Uterus (tissue), 4 donors: Measurements from ENCODE around the gene TSPO2. TPM values are rescaled to one million over a fixed set of nuclear protein-coding genes. Genes with fewer than 3 reads are reported as not detected.

Experiments
- DNase-seq, 2 donors: peaks; one replicate each; pipeline ENCODE4 v3.0.0-alpha.2; 2019 to 2020
- H3K27ac ChIP-seq, 2 donors: fragments of 200-600 bp; sonication (generic); 1 replicate in 1 of 2; 2 replicates in 1 of 2; pipeline ENCODE4 v1.5.1; 2016 to 2018
- H3K27me3 ChIP-seq, 2 donors: fragments of 200-600 bp; sonication (generic); one replicate each; pipeline ENCODE4 v1.5.1; 2018 to 2019; ENCODE audit warnings: control low read depth in 1 of 2
- H3K36me3 ChIP-seq, 2 donors: fragments of 200-600 bp; sonication (generic); one replicate each; pipeline ENCODE4 v1.5.1; 2019; ENCODE audit warnings: control low read depth in 1 of 2
- H3K4me1 ChIP-seq, 2 donors: fragments of 200-600 bp; sonication (generic); one replicate each; pipeline ENCODE4 v1.5.1; 2018 to 2019; ENCODE audit warnings: control low read depth in 1 of 2
- H3K4me3 ChIP-seq, 2 donors: fragments of 200-600 bp; sonication (generic); 1 replicate in 1 of 2; 2 replicates in 1 of 2; pipeline ENCODE4 v1.5.1; 2018 to 2019; ENCODE audit warnings: mild to moderate bottlenecking in 1 of 2
- H3K9me3 ChIP-seq, 2 donors: fragments of 200-600 bp; sonication (generic); one replicate each; pipeline ENCODE4 v1.5.1; 2019; ENCODE audit warnings: control low read depth in 1 of 2
- POLR2A ChIP-seq, 2 donors: fragments of 450-650 bp; IDR thresholded peaks; one replicate each; pipeline ENCODE4 v1.6.1; 2016; ENCODE audit warnings: antibody characterized with exemption in 2 of 2, mild to moderate bottlenecking in 1 of 2, moderate library complexity in 1 of 2
- intact Hi-C: fragments of 100-400 bp; cut with DNase I; formaldehyde crosslinking; loops from one replicate; pipeline ENCODE4 v1.15.1; 2023; ENCODE audit warnings: low total_unique reads
- total RNA-seq, 4 donors: library from RNA; depleted of rRNA in 3 of 4; stranded (reverse); fragments of >200 nt in 3 of 4; gene quantifications; one replicate each; pipeline versions ENCODE4 v1.1.0 to v1.2.4, GENCODE V29; 2014 to 2023
- TF ChIP-seq, protein P1 (sequence below), 4 experiments: fragments of 200-600 bp in 2 of 4; fragments of 450-650 bp in 2 of 4; sonication (generic) in 2 of 4; IDR thresholded peaks; one replicate each; pipeline ENCODE4 v1.5.1; 2016 to 2019; ENCODE audit warnings: antibody characterized with exemption in 4 of 4, mild to moderate bottlenecking in 2 of 4, moderate library complexity in 1 of 4
- donor health status: DM: yes; HTN: yes; CAD: no.

The TSPO2 gene
- total RNA-seq, 4 donors from 2014 or later = not detected

- no peak for TF ChIP-seq POLR2A (IDR thresholded peaks at IDR 0.05)
- TF ChIP-seq, protein P1, sequence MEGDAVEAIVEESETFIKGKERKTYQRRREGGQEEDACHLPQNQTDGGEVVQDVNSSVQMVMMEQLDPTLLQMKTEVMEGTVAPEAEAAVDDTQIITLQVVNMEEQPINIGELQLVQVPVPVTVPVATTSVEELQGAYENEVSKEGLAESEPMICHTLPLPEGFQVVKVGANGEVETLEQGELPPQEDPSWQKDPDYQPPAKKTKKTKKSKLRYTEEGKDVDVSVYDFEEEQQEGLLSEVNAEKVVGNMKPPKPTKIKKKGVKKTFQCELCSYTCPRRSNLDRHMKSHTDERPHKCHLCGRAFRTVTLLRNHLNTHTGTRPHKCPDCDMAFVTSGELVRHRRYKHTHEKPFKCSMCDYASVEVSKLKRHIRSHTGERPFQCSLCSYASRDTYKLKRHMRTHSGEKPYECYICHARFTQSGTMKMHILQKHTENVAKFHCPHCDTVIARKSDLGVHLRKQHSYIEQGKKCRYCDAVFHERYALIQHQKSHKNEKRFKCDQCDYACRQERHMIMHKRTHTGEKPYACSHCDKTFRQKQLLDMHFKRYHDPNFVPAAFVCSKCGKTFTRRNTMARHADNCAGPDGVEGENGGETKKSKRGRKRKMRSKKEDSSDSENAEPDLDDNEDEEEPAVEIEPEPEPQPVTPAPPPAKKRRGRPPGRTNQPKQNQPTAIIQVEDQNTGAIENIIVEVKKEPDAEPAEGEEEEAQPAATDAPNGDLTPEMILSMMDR (IDR thresholded peaks at IDR 0.05) = peak in 2 of 4 experiments; percentile 19 to 29
- H3K4me3 ChIP-seq = no peak within 1 kb of the TSS
- H3K36me3 ChIP-seq = no peaks in the 10 kb centered on the region
- no peak for DNase-seq
- no peaks in the 10 kb centered on the region for H3K27me3 ChIP-seq
- H3K4me1 ChIP-seq = no peaks in the 10 kb centered on the region
- H3K27ac ChIP-seq = no peak within 1 kb of the TSS
- no peaks in the 10 kb centered on the region for H3K9me3 ChIP-seq
- intact Hi-C loops = loop anchor here (10.0 kb wide), 1 partner anchor 145 kb away; no protein-coding TSS in a partner anchor
Observed at GRCh38 chr6:41039060-41039998, 2.9 kb upstream of the TSPO2 start, which contains the start of gene UNC5CL. Gene UNC5CL (minus strand): TSS chr6:41039221. CDS start chr6:41035074, 4,147 bp downstream.

DNA sequence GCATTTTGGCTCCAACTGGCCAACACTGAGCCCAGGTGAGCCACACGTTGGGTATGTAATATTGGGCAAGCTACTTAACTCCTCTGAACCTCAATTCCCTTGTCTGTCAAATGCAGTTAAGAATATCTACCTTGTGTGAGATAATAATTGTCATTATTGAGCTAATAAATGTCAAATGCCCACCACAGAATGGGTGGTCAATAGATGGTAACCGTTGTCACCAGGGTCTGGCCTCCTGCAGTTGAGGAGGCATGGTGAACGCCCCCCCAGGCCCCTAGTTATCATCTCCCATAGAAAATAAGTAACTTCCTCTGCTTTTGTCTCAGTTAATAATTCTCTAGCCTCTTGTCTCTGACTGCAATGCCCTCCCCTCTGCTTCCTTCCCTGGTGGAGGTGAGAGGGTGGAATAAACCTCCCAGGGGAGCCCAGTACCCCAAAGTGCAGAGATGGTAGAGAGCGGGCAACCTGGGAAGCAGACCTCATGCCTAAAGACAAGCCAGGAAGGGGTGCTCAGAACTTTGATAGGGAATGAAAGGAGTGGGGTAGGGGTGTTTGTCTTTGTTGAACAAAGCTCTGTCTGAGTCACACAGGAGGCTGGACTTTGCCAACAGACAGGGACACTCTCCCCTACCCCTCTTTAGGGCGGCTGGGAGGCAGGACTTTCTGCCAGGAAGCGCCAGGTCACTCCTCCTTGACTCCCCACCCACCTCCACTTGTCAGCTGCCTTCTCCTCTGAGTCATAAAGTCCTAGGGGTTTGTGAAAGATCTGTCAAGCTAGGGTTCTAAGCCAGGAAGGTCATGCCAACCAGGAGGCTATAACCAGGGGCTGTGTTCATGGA is 1.9 kb upstream of the TSPO2 start:
- no peak for DNase-seq

DNA sequence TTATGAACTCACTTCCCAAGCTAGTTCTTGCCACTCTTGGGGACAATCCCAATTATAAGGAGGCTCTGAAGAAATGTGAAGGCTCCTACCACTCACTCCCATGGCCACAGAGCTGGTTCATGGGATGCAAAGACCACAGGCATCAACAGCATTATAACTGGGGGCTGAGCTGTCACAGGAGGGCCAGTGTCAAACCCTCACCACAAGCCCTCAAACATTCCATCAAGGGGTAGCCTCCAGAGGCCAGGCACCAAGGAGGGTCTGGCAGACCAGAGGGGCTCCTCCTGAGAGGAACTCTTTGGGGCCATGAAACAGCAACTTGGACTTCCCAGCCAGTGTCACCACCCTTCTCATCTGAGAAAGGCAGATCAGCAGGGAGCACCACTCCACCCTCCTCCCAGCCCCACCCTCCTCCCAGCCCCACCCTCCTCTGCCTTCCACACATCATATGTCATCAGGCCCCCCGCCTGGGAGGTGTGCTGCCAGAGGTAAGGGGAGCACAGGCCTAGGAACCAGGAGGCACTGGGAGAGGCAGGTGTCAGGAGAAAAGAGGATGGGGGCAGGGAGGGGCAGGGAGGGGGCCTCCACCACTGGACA is 1.2 kb upstream of the TSPO2 start:
- TF ChIP-seq, protein P1 (IDR thresholded peaks at IDR 0.05) = no peak
- TF ChIP-seq POLR2A (IDR thresholded peaks at IDR 0.05) = no peak
- Histone ChIP-seq H3K27ac (no peak overlapping the region), H3K4me1 (no peaks in the 10 kb centered on the region), H3K9me3 (no peaks in the 10 kb centered on the region), H3K4me3 (no peak overlapping the region), H3K36me3 (no peaks in the 10 kb centered on the region), H3K27me3 (no peaks in the 10 kb centered on the region)
- DNase-seq = no peak
- intact Hi-C loops = no loop called here

More for the DNA sequence above, 1.9 kb upstream of the TSPO2 start:
- Histone ChIP-seq H3K9me3 (no peaks in the 10 kb centered on the region), H3K36me3 (no peaks in the 10 kb centered on the region), H3K27me3 (no peaks in the 10 kb centered on the region), H3K4me3 (no peak overlapping the region), H3K27ac (no peak overlapping the region), H3K4me1 (no peaks in the 10 kb centered on the region)
- TF ChIP-seq POLR2A (IDR thresholded peaks at IDR 0.05) = no peak
- TF ChIP-seq, protein P1 (IDR thresholded peaks at IDR 0.05) = no peak
- intact Hi-C loops = no loop called here

DNA sequence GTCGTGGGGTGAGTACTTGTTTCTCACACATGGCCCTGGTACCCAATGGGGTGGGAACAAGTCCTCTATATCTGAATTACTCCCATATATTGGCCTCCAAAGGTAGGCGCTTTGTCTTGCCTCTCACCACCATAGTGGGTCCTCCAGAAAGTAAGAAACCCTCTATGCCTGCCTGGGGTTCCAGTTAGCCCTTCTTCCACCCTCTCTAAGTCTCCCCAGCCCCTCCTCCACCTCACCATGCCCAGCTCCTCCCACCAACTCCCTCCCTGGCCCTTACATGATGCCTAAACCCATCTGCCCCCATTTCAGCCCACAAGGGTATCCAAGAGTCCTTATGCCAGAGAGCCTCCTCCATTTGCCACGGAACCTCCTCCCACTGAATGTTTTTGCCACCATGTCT is 884 bp downstream of the TSPO2 start:
- intact Hi-C loops = no loop called here
- no peaks in the 10 kb centered on the region for H3K9me3 ChIP-seq
- H3K4me1 ChIP-seq = no peaks in the 10 kb centered on the region
- no peak overlapping the region for H3K4me3 ChIP-seq
- TF ChIP-seq, protein P1 (IDR thresholded peaks at IDR 0.05) = no peak
- H3K36me3 ChIP-seq = no peaks in the 10 kb centered on the region
- no peak for DNase-seq
- no peaks in the 10 kb centered on the region for H3K27me3 ChIP-seq
- no peak overlapping the region for H3K27ac ChIP-seq
